ENCODE data around the gene SYT6.

The SYT6 gene

GRCh38 chr1:114122941-114123618 is 30.6 kb downstream of the SYT6 start:
- DNase-seq (ENCODE audit: insufficient read length, low spot score) (no peak), FAIRE-seq (no peak)
- no peak for TF ChIP-seq POLR2A (IDR thresholded peaks at IDR 0.05; ENCODE audit: low read depth, low read length)

GRCh38 chr1:114118351-114118990 is 35.2 kb downstream of the SYT6 start:
- no peak for DNase-seq (ENCODE audit: insufficient read length, low spot score)
- TF ChIP-seq POLR2A (IDR thresholded peaks at IDR 0.05; ENCODE audit: low read depth, low read length) = no peak
- FAIRE-seq = no peak

- DNase-seq (ENCODE audit: insufficient read length, low spot score) (no peak), FAIRE-seq (no peak)
- no peak for TF ChIP-seq POLR2A (IDR thresholded peaks at IDR 0.05; ENCODE audit: low read depth, low read length)
Observed at GRCh38 chr1:114117654-114118053, 36.0 kb downstream of the SYT6 start.

- no peak for TF ChIP-seq POLR2A (IDR thresholded peaks at IDR 0.05; ENCODE audit: low read depth, low read length)
- FAIRE-seq (no peak), DNase-seq (ENCODE audit: insufficient read length, low spot score) (no peak)
Observed at GRCh38 chr1:114116086-114116485, 37.6 kb downstream of the SYT6 start.

- no peak for FAIRE-seq
- peak; percentile 47 for DNase-seq (ENCODE audit: insufficient read length, low spot score)
- no peak for TF ChIP-seq POLR2A (IDR thresholded peaks at IDR 0.05; ENCODE audit: low read depth, low read length)
Observed at GRCh38 chr1:114114185-114115094, 39.2 kb downstream of the SYT6 start.

- DNase-seq (ENCODE audit: insufficient read length, low spot score) (no peak), FAIRE-seq (no peak)
- TF ChIP-seq POLR2A (IDR thresholded peaks at IDR 0.05; ENCODE audit: low read depth, low read length) = no peak
Observed at GRCh38 chr1:114113411-114114184, 40.1 kb downstream of the SYT6 start.

- no peak for TF ChIP-seq POLR2A (IDR thresholded peaks at IDR 0.05; ENCODE audit: low read depth, low read length)
- FAIRE-seq = no peak
Observed at GRCh38 chr1:114112775-114113174, 40.9 kb downstream of the SYT6 start.

GRCh38 chr1:114111731-114112641 is 41.7 kb downstream of the SYT6 start:
- TF ChIP-seq POLR2A (IDR thresholded peaks at IDR 0.05; ENCODE audit: low read depth, low read length) = no peak
- no peak for FAIRE-seq
- no peak for DNase-seq (ENCODE audit: insufficient read length, low spot score)

More at GRCh38 chr1:114112775-114113174, 40.9 kb downstream of the SYT6 start:
- DNase-seq (ENCODE audit: insufficient read length, low spot score) = no peak

GRCh38 chr1:114109981-114110380 is 43.7 kb downstream of the SYT6 start:
- TF ChIP-seq POLR2A (IDR thresholded peaks at IDR 0.05; ENCODE audit: low read depth, low read length) = no peak
- FAIRE-seq (no peak), DNase-seq (ENCODE audit: insufficient read length, low spot score) (no peak)

GRCh38 chr1:114108751-114109255 is 44.9 kb downstream of the SYT6 start:
- no peak for FAIRE-seq

GRCh38 chr1:114107474-114108435 is 45.9 kb downstream of the SYT6 start:
- DNase-seq (ENCODE audit: insufficient read length, low spot score) (no peak), FAIRE-seq (no peak)
- TF ChIP-seq POLR2A (IDR thresholded peaks at IDR 0.05; ENCODE audit: low read depth, low read length) = no peak

More at GRCh38 chr1:114108751-114109255, 44.9 kb downstream of the SYT6 start:
- no peak for DNase-seq (ENCODE audit: insufficient read length, low spot score)
- TF ChIP-seq POLR2A (IDR thresholded peaks at IDR 0.05; ENCODE audit: low read depth, low read length) = no peak
